Measurements from ENCODE around the gene BBS9.

DNA sequence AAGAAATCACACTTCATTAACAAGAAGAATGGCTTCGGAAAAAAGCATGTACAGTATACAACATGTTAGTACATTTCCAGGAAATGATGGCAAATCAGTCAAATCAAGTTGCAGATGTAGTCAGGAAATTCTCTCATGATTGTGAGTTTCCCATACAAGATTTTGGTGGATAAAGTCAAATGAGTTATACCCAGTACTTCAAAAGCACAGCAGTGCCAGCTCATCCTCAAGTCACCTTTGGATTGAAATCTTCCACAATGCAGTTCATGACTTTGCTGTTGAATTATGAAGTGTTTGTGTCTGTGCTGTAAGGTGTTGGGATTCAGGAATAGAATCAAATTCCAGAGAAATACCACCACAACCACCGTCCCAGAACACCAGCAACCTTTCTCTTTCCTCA lies 474.7 kb downstream of the BBS9 start:
- TF ChIP-seq, protein P1, sequence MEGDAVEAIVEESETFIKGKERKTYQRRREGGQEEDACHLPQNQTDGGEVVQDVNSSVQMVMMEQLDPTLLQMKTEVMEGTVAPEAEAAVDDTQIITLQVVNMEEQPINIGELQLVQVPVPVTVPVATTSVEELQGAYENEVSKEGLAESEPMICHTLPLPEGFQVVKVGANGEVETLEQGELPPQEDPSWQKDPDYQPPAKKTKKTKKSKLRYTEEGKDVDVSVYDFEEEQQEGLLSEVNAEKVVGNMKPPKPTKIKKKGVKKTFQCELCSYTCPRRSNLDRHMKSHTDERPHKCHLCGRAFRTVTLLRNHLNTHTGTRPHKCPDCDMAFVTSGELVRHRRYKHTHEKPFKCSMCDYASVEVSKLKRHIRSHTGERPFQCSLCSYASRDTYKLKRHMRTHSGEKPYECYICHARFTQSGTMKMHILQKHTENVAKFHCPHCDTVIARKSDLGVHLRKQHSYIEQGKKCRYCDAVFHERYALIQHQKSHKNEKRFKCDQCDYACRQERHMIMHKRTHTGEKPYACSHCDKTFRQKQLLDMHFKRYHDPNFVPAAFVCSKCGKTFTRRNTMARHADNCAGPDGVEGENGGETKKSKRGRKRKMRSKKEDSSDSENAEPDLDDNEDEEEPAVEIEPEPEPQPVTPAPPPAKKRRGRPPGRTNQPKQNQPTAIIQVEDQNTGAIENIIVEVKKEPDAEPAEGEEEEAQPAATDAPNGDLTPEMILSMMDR (conservative IDR thresholded peaks at IDR 0.05), result no peak
- no peak for TF ChIP-seq ZFX (IDR thresholded peaks at IDR 0.05)

Measured in C4-2B (cell line).